ENCODE data around the gene FOSB. TPM values are rescaled to one million over a fixed set of nuclear protein-coding genes. Genes with fewer than 3 reads are reported as not detected.
A peak's percentile ranks its signal among the peaks of the same experiment; 100 is the strongest.

Gene FOSB
- total and polyA plus RNA-seq, 7 donors, result 0.32 to 9.4 (median 1.5) TPM

GRCh38 chr19:45440873-45441654 lies 26.7 kb upstream of the FOSB start:
- H3K9me3 ChIP-seq, result no peaks in the 10 kb centered on the region
- peak overlapping the region; percentile 95 for H3K27ac ChIP-seq
- ATAC-seq (no peak), DNase-seq (no peak)
- 83 to 90% (median 90%) methylated on average over 9 of the region's 9 CpGs for WGBS, 3 donors
- TF ChIP-seq CTCF (IDR thresholded peaks at IDR 0.05), result no peak
- intact Hi-C loops (cut with DNase I), result no loop called here
- no peaks in the 10 kb centered on the region for H3K36me3 ChIP-seq (ENCODE audit: insufficient read depth in 1 of 2, low read depth in 1 of 2)
- peaks cover 17% of the 10 kb centered on the region for H3K4me1 ChIP-seq
- H3K4me3 ChIP-seq, result no peak overlapping the region
- H3K27me3 ChIP-seq (ENCODE audit: insufficient read depth in 3 of 3, low read length in 2 of 3), result no peaks in the 10 kb centered on the region

DNA sequence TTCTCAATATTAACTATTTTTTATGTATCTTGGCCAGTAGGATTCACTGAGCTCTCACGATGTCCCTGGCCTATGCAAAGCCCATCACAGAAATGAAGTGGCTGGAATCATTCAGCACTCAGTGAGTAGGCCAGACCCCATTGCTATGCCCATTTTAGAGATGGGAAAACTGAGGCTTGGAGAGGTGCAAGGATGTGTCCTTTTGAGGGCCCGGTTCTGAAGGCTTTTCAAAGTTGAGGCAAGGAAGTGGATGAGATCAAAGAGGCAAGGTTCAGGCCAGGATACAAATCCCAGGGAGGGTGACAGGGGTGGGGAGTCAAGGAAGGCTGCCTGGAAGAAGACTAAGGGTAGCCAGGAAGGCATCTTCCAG lies 25.4 kb upstream of the FOSB start:
- no peak for TF ChIP-seq CTCF (IDR thresholded peaks at IDR 0.05)
- H3K4me3 ChIP-seq, result no peak overlapping the region
- no peak for DNase-seq
- 79 to 84% (median 82%) methylated on average over 2 of the region's 2 CpGs for WGBS, 3 donors
- H3K36me3 ChIP-seq (ENCODE audit: insufficient read depth in 1 of 2, low read depth in 1 of 2), result no peaks in the 10 kb centered on the region
- H3K4me1 ChIP-seq, result peaks cover 17% of the 10 kb centered on the region
- intact Hi-C loops (cut with DNase I), result no loop called here
- no peaks in the 10 kb centered on the region for H3K9me3 ChIP-seq
- H3K27me3 ChIP-seq (ENCODE audit: insufficient read depth in 3 of 3, low read length in 2 of 3), result no peaks in the 10 kb centered on the region
- no peak for ATAC-seq
- peak overlapping the region; percentile 85 for H3K27ac ChIP-seq

DNA sequence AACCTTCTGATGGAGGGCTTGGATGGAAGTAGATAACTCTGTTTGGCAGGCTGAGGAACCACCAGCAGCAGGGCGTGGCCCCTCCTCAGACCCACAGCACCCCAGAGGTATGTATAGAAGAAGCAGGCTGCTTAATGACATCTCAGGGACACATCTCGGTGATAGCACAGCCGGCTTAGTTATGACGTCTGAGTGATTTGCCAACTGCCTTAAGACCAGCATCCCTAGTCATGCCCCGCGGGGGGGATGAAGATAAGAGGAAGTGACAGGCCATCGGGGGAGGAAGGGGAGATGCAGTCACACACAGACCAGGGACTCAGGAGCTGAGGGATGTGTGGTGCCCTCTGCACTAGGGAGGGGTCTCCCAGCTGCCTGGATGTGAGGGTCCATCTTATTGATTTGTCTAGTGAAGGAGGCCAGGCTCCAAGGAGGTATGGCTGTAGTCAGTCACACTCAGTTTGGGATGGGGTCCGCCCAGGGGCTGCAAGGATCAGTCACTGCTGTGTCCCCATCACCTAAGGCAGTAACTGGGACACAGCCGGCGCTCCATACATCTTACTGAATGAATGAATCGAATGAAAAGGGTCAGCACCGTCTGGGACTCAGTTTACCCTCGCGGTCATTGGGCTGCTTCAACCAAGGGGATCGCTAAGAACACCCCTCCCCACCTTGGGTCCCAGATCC lies 24.9 kb upstream of the FOSB start:
- H3K27ac ChIP-seq, result peak overlapping the region; percentile 85
- TF ChIP-seq CTCF (IDR thresholded peaks at IDR 0.05), result no peak
- no peaks in the 10 kb centered on the region for H3K9me3 ChIP-seq
- DNase-seq (peak in 1 of 2 donors; percentile 51), ATAC-seq (no peak)
- WGBS, 3 donors, result 17 to 19% (median 18%) methylated on average over 15 of the region's 15 CpGs
- H3K4me1 ChIP-seq, result peaks cover 17% of the 10 kb centered on the region
- H3K4me3 ChIP-seq, result peak overlapping the region; percentile 64
- no peaks in the 10 kb centered on the region for H3K36me3 ChIP-seq (ENCODE audit: insufficient read depth in 1 of 2, low read depth in 1 of 2)
- intact Hi-C loops (cut with DNase I), result no loop called here
- no peaks in the 10 kb centered on the region for H3K27me3 ChIP-seq (ENCODE audit: insufficient read depth in 3 of 3, low read length in 2 of 3)

GRCh38 chr19:45443462-45444317 lies 24.1 kb upstream of the FOSB start:
- DNase-seq (peak; percentile 98), ATAC-seq (peak; percentile 72 to 84 (median 80))
- peaks cover 17% of the 10 kb centered on the region for H3K4me1 ChIP-seq
- WGBS, 3 donors, result 0 to 1% (median 0%) methylated on average over 46 to 49 of the region's 49 CpGs
- H3K9me3 ChIP-seq, result no peaks in the 10 kb centered on the region
- intact Hi-C loops (cut with DNase I), result no loop called here
- peak overlapping the region; percentile 85 for H3K27ac ChIP-seq
- peak overlapping the region; percentile 64 for H3K4me3 ChIP-seq
- no peaks in the 10 kb centered on the region for H3K36me3 ChIP-seq (ENCODE audit: insufficient read depth in 1 of 2, low read depth in 1 of 2)
- H3K27me3 ChIP-seq (ENCODE audit: insufficient read depth in 3 of 3, low read length in 2 of 3), result no peaks in the 10 kb centered on the region
- no peak for TF ChIP-seq CTCF (IDR thresholded peaks at IDR 0.05)

All from psoas muscle (tissue), 8 donors.